Prostate gland (tissue), 2 donors: Measurements from ENCODE around the gene DMGDH. TPM values are rescaled to one million over a fixed set of nuclear protein-coding genes. Genes with fewer than 3 reads are reported as not detected.
A peak's percentile ranks its signal among the peaks of the same experiment; 100 is the strongest.
"Not testable (repeated sequence)": the region's sequence is repeated elsewhere in the genome, so short reads cannot be mapped to it uniquely, and the experiment has no call there.

Experiments used
- DNase-seq: peaks from one replicate; pipeline ENCODE4 v3.0.0-alpha.2; 2019; ENCODE audit warnings: low spot score
- H3K27ac ChIP-seq, 2 donors: fragments of 200-600 bp; sonication (generic); 2 replicates each; pipeline ENCODE4 v1.5.1; 2017 to 2019
- H3K27me3 ChIP-seq: fragments of 200-600 bp; sonication (generic); replicated peaks from 2 replicates; pipeline ENCODE4 v1.5.1; 2019; ENCODE audit not compliant: insufficient read depth
- H3K36me3 ChIP-seq, 2 donors: fragments of 200-600 bp; sonication (generic); 1 replicate in 1 of 2; 2 replicates in 1 of 2; pipeline versions ENCODE4 v1.5.1 to v1.8.1; 2017 to 2019
- H3K4me1 ChIP-seq: fragments of 200-600 bp; sonication (generic); replicated peaks from 2 replicates; pipeline ENCODE4 v1.5.1; 2019
- H3K4me3 ChIP-seq, 2 donors: fragments of 200-600 bp; sonication (generic); 2 replicates each; pipeline ENCODE4 v1.5.1; 2017 to 2019
- H3K9me3 ChIP-seq: fragments of 200-600 bp; sonication (generic); 2 replicates; pipeline ENCODE4 v1.5.1; 2017
- POLR2A ChIP-seq: fragments of 450-650 bp; IDR thresholded peaks from one replicate; pipeline ENCODE4 v1.6.1; 2016; ENCODE audit warnings: antibody characterized with exemption, mild to moderate bottlenecking
- POLR2AphosphoS5 ChIP-seq: sonication (generic); formaldehyde crosslinking; IDR thresholded peaks from one replicate; pipeline ENCODE4 v1.6.1; 2017; ENCODE audit warnings: antibody characterized with exemption
- WGBS: methylation state at CpG from one replicate; pipeline ENCODE4 v1.1.5; 2018; 5-methylcytosine and 5-hydroxymethylcytosine counted together
- intact Hi-C: fragments of 100-400 bp; cut with DNase I; formaldehyde crosslinking; loops from one replicate; pipeline ENCODE4 v1.14.2; 2022
- total RNA-seq, 2 donors: library from RNA; depleted of rRNA; stranded (reverse); fragments of >200 nt; gene quantifications; one replicate each; pipeline ENCODE4 v1.1.0, GENCODE V29; 2016
- TF ChIP-seq, protein P1 (sequence below), 4 experiments: fragments of 200-600 bp in 2 of 4; fragments of 450-650 bp in 2 of 4; sonication (generic) in 2 of 4; IDR thresholded peaks; 1 replicate in 3 of 4; 2 replicates in 1 of 4; pipeline ENCODE4 v1.5.1; 2016 to 2019; ENCODE audit warnings: antibody characterized with exemption in 4 of 4, mild to moderate bottlenecking in 2 of 4, moderate library complexity in 2 of 4

DMGDH gene
- total RNA-seq, 2 donors from 2014 or later = 0.77 to 9.9 TPM

DNA sequence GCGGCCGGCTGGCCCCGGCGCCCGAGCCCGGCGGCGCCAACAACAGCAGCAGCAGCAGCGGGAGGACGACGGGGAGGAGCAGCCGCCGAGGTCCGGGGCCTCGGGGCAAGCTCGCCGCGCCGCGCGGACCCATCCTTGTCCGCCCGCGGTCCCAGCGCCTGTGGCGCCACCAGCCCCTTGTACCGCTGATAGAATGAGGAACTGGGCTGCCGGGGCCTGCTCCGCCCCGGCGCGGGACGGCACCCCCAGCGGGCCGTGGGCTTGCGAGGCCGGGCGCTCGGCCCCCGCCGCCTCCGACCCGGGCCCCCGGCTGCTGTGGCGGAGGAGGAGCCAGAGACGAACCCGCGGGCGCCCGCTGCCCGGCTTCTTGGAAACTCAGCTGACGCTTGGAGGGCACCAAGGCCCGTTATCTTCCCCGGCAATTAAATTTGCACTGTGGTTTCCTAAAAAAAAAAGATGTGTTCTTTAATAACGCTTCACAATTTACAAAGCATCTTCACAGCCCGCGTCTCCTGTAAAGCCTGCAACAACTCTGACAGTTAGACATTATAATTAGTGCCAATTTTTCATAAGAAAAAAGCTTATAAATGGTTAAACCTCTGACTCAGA, 84.3 kb downstream of the DMGDH start, which contains the start of gene ARSB:
TSS of gene ARSB (minus strand) at position 195 of the 609 bp plus-strand sequence. CDS start at position 133, 62 bp downstream.
- H3K27ac ChIP-seq = peak within 1 kb of the TSS; percentile 92 to 96
- H3K4me3 ChIP-seq = peak within 1 kb of the TSS; percentile 83 to 86
- WGBS = under 1% methylated on average over 29 of the region's 57 CpGs
- no peak for TF ChIP-seq POLR2A
- TF ChIP-seq, protein P1, sequence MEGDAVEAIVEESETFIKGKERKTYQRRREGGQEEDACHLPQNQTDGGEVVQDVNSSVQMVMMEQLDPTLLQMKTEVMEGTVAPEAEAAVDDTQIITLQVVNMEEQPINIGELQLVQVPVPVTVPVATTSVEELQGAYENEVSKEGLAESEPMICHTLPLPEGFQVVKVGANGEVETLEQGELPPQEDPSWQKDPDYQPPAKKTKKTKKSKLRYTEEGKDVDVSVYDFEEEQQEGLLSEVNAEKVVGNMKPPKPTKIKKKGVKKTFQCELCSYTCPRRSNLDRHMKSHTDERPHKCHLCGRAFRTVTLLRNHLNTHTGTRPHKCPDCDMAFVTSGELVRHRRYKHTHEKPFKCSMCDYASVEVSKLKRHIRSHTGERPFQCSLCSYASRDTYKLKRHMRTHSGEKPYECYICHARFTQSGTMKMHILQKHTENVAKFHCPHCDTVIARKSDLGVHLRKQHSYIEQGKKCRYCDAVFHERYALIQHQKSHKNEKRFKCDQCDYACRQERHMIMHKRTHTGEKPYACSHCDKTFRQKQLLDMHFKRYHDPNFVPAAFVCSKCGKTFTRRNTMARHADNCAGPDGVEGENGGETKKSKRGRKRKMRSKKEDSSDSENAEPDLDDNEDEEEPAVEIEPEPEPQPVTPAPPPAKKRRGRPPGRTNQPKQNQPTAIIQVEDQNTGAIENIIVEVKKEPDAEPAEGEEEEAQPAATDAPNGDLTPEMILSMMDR (IDR thresholded peaks at IDR 0.05) = no peak
- TF ChIP-seq POLR2AphosphoS5 = no peak
- no peaks in the 10 kb centered on the region for H3K9me3 ChIP-seq
- no peaks in the 10 kb centered on the region for H3K27me3 ChIP-seq
- no peaks in the 10 kb centered on the region for H3K4me1 ChIP-seq
- intact Hi-C loops = no loop called here
- H3K36me3 ChIP-seq = no peaks in the 10 kb centered on the region
- DNase-seq = peak; percentile 17

DNA sequence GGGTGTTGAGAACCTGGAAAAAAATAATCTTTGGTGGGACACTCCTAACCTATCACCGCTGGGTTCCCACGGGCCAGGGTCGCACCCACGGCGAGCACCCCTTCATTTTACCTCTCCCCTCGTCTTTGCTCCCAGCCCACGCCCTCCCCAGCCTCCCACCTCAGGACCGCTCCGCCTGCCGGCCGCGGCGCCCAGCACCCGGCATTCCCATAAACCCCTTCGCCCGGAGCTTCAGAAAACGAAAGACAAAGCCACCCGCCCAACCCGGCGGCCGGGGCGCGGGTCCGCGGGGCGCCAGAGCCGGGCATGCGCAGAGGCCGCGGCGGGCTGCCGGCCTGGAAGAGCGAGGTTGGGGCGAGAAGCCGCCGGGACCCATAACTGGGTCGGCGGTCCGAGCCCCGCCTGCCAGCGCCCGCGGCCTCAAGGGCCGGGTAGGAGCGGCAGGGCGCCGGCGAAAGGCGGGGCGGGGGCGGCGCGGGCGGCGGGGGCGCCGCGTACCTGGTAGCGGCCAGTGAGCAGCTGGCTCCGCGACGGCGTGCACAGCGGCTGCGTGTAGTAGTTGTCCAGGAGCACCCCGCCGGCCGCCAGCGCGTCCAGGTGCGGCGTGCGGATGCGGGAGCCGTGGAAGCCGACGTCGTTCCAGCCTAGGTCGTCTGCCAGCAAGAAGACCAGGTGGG, 84.9 kb downstream of the DMGDH start:
- Histone ChIP-seq H3K36me3 (no peaks in the 10 kb centered on the region), H3K27ac (peak overlapping the region; percentile 92 to 96), H3K4me1 (no peaks in the 10 kb centered on the region), H3K4me3 (peak overlapping the region; percentile 83 to 86), H3K9me3 (no peaks in the 10 kb centered on the region), H3K27me3 (no peaks in the 10 kb centered on the region)
- intact Hi-C loops = no loop called here
- DNase-seq = peak; percentile 83
- TF ChIP-seq POLR2A (peak; percentile 35), POLR2AphosphoS5 (peak; percentile 66)
- TF ChIP-seq, protein P1 (IDR thresholded peaks at IDR 0.05) = peak in 2 of 4 experiments; percentile 52 to 54
- under 1% methylated on average over 55 of the region's 79 CpGs for WGBS

DNA sequence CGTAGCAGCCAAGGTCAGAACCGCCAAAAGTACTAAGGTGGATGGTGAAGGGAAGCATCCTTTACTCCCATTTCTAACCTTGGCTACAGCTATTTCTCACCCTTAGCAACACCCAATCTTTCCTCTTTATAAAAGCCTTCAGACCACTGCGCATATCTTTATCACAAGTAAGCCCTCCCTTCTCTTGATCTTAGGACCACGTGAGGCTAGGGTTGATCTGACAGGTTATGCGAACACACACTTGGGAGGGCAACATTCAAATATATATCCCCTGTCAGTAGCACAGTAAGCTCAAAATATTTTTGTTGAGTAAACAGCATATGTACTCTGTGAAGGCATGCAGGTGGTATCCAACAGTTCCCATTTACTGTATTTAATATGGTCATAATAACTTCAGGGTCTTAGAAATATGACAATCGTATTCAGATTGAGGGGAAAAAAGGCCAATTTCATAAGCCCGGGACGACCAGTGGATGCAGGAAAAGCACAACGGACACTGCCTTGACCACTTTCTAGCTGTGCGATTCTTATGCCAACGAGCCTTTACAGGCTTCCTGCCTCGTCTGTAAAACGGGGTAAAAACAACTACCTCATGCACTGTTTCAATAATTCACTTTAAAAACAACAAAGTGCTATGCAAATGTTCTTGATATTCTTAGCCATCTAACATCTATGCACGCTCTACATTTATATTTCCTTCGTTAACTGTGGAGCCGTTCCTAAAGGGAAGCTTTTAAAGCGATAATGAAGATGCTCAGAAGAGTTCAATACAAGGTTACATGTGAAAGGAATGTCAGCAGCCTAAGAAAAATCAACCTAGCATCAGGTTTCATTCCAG, 85.7 kb downstream of the DMGDH start:
- H3K27ac ChIP-seq = peak overlapping the region; percentile 92 to 96
- H3K36me3 ChIP-seq = no peaks in the 10 kb centered on the region
- intact Hi-C loops = no loop called here
- H3K27me3 ChIP-seq = no peaks in the 10 kb centered on the region
- H3K4me1 ChIP-seq = no peaks in the 10 kb centered on the region
- no peak for DNase-seq
- 24% methylated on average over 17 of the region's 17 CpGs for whole genome bisulfite sequencing
- TF ChIP-seq, protein P1 (IDR thresholded peaks at IDR 0.05) = no peak
- no peak for TF ChIP-seq POLR2A
- H3K9me3 ChIP-seq = no peaks in the 10 kb centered on the region
- peak overlapping the region; percentile 83 to 86 for H3K4me3 ChIP-seq

GRCh38 chr5:78983194-78983593, 86.3 kb downstream of the DMGDH start:
- H3K4me3 ChIP-seq, DNase-seq, H3K9me3 ChIP-seq, H3K27me3 ChIP-seq, H3K36me3 ChIP-seq, H3K4me1 ChIP-seq, intact Hi-C loops: not testable (repeated sequence)
- 92% methylated on average over 9 of the region's 9 CpGs for WGBS
- peak overlapping the region in 1 of 2 donors; percentile 96 for H3K27ac ChIP-seq

- Histone ChIP-seq H3K27ac (no peak overlapping the region), H3K4me1 (no peaks in the 10 kb centered on the region), H3K9me3 (no peaks in the 10 kb centered on the region), H3K27me3 (no peaks in the 10 kb centered on the region), H3K4me3 (no peak overlapping the region), H3K36me3 (no peaks in the 10 kb centered on the region)
- no peak for DNase-seq
- intact Hi-C loops = no loop called here
- TF ChIP-seq POLR2AphosphoS5 (no peak), POLR2A (no peak)
- TF ChIP-seq, protein P1 (IDR thresholded peaks at IDR 0.05) = no peak
These were observed 89.6 kb downstream of the DMGDH start for GRCh38 chr5:78979909-78980308.
